ENCODE results near the gene ZNF217.
"Not testable (repeated sequence)": the region's sequence is repeated elsewhere in the genome, so short reads cannot be mapped to it uniquely, and the experiment has no call there.

ZNF217 gene

DNA sequence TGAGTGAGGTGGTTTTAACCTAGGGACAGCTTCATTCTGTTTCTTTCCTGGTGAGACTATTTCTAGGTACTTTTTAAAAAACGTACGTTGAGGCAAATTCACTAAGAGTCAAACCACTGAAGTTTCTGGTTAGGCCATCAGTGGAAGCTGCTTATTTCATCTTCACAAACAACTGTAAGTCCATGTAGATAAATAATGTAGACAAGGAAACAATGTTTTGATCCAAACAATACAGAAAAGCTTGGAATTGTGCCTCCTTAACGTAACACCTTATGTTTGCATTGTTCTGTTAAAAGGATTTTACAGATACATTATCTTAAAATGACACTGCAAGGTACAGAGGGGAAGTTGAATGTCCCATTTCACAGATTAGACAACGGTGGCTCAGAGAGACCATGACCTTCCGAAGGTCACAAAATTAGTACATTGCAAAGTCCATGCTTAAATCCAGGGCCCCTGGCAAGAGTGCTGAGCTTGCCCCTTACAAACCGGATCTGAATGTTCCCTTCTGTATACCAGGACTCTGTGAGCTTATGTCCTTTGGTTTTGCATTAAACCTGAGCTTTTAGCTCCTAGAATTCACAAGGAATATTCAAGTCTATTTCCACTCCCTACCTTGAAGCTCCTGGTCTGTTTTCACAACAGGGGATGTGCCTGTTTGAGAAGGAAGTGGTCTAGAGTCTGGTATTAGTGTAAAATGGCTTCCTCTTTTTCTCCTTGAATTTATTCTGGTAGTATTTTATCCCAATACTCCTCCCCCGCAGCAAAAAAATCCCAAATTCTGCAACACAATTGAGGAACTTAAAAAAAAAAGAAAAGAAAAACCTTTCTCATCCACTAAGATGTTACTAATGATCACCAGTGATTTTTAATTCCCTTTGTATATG lies 28.9 kb upstream of the ZNF217 start:
- in situ Hi-C loops (cut with HindIII; ENCODE audit: low sequenced_read_pairs), result no loop called here

DNA sequence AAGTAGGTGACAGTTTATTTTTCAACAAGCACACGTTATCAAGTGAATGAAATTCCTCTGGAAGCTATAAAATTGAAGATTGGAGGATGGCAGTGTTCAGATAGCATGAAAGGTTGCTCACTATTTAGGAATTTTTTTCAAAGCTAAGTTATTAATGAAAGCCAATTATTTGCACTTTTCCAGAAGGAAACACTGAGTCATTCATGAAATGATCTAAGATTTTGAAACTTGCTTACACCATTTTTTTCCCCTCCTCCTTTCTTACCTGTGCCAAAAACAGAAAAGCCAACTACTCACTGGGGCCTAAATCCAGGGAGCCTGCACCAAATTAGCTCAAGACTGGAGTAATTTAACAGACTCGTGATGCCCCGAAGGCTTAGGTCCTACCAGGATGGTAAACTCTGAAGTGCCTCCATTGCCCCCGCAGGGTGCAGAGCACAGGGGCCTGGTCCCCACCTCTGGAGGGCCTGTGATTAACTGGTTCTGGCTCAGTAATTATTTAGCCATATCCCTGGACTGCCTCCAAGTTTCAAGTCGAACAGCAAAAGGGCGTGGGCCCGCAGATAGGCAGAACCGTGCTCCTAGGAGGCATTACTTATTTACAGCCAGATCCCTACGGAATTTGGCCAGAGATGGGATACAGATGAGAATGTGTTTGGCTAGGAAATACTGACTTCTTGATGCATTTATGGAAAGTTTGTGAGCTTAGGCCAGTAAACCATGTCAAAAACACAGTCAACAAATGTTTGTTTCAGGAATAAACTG lies 28.0 kb upstream of the ZNF217 start:
- in situ Hi-C loops (cut with HindIII; ENCODE audit: low sequenced_read_pairs), result no loop called here

DNA sequence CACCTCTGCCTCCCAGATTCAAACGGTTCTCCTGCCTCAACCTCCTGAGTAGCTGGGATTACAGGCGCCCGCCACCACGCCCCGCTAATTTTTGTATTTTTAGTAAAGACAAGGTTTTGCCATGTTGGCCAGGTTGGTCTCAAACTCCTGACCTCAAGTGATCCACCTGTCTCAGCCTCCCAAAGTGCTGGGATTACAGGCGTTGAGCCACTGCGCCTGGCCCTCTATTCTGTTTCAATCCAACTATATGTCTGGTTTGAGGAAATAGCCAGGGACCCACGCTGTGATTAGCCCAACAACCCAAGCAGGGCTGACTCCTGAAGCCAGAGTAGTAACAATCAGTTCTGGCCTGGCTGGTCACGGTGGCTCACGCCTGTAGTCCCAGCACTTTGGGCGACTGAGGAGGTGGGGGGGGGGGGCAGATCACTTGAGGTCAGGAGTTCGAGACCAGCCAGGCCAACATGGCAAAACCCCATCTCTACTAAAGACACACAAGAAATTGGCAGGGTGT lies 24.9 kb upstream of the ZNF217 start:
- in situ Hi-C loops (cut with HindIII; ENCODE audit: low sequenced_read_pairs), result loop anchor here (10.0 kb wide), 2 partner anchors 56 to 156 kb away; no protein-coding TSS in a partner anchor

DNA sequence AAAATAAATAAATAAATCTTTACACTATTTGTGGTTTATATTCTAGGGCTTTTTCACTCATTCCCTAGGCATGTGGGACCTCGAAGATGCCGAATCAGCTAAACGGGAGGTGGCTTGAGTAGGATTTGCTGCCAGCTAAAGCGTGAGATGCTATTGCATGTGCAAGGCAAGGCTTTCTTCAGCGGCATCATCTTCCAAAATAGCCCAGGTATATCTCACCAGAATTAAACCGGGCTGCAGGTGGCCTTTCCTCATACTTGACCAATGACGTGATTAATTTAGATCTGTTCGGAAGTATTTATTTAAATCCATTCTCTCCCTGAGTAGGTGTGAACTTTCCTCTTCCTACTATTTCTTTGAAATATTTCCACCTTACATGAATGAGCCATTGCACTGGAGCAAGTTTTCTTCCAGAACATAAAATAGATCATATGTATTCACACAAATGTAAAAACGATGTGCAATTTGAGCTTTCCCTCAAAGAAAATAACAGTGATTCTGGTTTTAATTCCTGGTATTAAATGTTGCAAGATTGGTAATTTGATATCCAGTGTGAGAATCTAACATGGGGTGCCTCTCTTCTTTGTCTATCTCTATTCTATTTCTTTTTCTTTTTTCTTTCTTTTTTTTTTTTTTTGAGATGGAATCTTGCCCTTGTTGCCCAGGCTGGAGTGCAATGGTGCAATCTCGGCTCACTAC lies 24.3 kb upstream of the ZNF217 start:
- in situ Hi-C loops (cut with HindIII; ENCODE audit: low sequenced_read_pairs), result loop anchor here (10.0 kb wide), 2 partner anchors 57 to 157 kb away; no protein-coding TSS in a partner anchor

DNA sequence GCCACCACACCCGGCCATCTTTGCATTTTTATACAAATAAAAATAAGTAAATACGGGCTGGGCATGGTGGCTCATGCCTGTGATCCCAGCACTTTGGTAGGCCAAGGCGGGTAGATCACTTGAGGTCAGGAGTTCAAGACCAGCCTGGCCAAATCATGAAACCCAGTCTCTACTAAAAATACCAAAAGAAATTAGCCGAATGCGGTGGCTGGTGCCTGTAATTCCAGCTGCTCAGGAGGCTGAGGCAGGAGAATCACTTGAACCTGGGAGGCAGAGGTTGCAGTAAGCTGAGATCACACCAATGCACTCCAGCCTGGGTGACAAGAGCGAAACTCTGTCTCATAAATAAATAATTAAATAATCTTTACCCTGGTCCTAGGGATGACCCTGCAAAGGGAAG lies 22.9 kb upstream of the ZNF217 start:
- in situ Hi-C loops (cut with HindIII; ENCODE audit: low sequenced_read_pairs), result loop anchor here (10.0 kb wide), 2 partner anchors 58 to 158 kb away; no protein-coding TSS in a partner anchor

DNA sequence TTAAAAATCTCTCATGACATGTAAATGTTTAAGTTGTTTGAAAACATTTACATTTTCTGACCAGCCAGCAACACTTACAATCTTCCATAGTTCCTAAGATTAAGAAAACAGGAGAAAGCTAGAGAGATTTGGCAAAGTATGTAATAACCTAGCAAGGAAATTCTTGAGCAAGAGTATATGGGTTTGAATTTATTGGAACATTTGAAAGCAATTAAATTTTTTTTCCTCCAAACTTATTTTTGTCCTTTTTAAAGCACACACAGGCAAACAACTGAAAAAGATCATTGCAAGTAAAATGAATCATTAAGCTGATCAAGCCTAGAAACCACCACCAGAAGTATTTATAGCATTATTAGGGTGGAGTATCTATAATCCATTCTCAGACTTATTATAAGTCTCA lies 20.1 kb upstream of the ZNF217 start:
- in situ Hi-C loops (cut with HindIII; ENCODE audit: low sequenced_read_pairs), result loop anchor here (10.0 kb wide), 2 partner anchors 61 to 161 kb away; no protein-coding TSS in a partner anchor

DNA sequence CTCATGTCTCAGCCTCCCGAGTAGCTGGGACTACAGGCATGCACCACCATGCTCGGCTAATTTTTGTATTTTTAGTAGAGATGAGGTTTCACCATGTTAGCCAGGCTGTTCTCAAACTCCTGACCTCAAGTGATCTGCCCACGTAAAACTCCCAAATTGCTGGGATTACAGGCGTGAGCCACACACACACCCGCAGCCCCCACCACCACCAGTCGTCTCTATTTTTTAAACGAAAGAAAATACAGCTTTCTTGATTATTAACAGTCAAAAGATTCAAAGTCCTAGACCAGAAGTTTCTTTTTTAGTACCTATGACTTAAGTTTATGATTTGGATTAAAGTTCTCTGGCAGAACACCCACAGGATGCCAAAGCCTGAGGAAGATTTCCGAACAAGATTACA lies 18.6 kb upstream of the ZNF217 start:
- in situ Hi-C loops (cut with HindIII; ENCODE audit: low sequenced_read_pairs), result loop anchor here (10.0 kb wide), 2 partner anchors 63 to 163 kb away; no protein-coding TSS in a partner anchor

DNA sequence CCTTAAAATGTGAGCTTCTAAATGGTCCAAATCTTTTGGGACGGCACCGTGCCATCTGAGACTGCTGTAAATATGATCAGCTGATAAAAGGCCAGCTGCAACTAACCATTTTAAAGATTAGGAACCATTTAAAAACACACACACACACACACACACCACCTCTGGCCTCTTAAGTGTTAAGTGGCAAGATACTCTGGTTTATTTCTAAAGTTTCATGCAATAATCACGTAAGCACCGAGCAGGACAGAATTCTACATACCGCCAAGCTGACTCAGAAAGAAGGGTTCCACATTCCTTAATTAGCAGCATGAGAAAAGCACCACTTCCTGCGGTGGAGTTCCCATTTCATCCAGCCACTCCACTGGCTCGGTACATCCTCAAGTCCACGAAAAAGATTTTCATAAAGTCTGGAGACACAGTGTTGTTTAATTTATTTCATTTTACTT lies 17.8 kb upstream of the ZNF217 start:
- in situ Hi-C loops (cut with HindIII; ENCODE audit: low sequenced_read_pairs), result loop anchor here (10.0 kb wide), 2 partner anchors 63 to 163 kb away; no protein-coding TSS in a partner anchor

DNA sequence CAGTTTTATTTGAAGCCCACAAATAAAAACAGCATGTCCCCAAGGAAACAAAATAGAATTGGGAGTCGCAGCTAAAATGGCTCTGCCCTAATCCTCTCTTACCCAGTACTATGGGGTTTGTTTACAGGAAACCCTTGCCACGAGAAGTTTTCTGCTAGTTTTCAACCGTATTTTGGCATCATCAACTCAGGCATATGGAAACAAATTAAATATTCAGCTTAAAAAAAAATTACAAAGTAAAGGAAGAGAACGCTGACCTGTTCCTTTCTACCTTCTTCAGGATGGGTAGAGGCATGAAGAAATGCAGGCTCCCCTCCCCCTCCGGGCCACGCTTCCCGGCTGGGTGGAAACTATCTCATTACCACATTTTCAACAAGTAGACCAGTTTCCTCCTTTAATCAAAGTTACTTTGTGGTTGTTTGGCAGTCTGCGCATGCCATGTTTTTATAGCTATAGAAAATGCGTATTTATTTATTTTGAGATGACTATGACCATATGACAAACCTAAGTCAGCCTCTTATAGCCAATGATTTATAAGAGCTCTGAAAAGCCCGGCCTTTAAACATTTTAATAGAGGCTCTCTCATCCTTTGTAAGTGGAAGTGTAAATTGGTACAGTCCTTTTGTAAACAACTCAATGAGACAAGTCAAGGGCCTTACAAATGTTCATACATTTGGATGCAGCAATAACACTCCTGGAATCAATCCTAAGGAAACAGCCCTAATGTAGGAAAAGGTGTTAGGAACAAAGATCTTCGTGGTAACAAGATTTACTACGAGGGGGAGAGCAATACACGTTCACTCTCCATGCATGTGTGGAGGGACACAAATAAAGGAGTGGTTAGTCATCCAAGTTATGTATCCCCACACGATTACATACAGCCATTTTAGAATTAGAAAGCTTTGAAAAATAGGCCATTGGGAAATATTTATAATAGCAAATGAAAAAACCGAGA lies 16.1 kb upstream of the ZNF217 start:
- in situ Hi-C loops (cut with HindIII; ENCODE audit: low sequenced_read_pairs), result loop anchor here (10.0 kb wide), 2 partner anchors 65 to 165 kb away; no protein-coding TSS in a partner anchor

DNA sequence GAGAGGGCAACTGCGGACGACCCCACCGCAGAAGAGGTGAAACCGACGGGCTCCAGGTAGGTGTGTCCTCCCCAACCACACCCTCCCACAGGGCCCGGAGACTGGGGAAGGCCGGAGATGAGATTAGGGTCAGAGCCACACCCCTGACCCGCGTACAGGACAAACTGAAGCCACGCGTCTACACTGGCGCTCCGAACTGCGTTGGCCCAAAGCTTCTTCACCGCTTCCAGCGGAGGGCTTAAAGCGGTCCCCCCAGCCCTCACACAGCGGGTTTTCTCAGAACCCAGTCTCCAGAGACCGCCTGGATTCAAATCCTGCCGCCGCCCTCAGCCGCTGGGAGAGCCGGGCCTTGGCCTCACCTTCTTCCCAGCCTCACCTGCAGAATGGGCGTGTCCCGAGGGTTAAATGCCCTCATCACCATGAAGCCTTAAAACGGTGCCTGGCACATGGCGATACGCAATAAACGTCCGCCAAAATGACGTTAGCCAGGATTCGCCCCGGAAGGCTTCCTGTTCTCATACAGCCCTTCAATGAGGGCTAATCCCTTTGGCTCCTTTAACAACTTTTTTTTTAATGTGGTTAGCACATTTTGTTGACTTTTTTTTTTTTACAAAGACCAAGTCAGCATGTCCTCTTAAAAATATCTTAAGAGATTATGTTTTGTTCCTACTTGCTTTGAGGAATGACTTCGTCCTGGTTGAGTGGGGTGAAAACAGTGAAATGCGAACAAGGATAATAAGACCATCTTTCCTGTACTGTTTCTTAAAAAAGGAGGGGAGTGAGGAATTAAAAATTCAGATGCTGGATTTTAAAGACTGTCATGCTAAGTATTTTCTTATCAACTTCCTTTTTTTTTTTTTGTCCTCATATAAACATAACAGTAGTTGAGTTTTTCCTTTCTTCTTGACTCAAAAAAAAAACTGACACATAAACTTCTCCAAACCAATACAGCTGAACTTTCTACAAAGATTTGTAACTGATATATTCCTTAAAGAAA lies 15.1 kb upstream of the ZNF217 start:
- in situ Hi-C loops (cut with HindIII; ENCODE audit: low sequenced_read_pairs), result no loop called here

DNA sequence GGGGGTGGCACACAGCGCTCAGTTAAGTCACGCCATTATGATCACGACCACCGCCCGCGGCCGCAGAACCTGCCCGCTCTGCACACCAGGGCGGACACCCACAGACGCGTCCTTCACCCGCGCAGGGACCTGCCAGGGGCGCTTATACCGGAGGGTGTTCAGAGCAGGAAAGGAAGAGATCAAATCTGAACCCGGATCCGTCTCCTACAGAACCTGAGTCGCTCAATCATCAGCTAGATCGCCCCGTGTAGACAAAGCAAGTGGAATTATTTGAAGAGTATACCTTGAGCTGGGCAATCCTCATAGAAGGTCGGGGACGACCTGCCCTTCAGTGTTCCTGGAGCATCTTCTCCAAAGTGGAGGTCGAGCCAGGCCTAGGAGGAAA lies 14.4 kb upstream of the ZNF217 start:
- in situ Hi-C loops (cut with HindIII; ENCODE audit: low sequenced_read_pairs), result no loop called here

DNA sequence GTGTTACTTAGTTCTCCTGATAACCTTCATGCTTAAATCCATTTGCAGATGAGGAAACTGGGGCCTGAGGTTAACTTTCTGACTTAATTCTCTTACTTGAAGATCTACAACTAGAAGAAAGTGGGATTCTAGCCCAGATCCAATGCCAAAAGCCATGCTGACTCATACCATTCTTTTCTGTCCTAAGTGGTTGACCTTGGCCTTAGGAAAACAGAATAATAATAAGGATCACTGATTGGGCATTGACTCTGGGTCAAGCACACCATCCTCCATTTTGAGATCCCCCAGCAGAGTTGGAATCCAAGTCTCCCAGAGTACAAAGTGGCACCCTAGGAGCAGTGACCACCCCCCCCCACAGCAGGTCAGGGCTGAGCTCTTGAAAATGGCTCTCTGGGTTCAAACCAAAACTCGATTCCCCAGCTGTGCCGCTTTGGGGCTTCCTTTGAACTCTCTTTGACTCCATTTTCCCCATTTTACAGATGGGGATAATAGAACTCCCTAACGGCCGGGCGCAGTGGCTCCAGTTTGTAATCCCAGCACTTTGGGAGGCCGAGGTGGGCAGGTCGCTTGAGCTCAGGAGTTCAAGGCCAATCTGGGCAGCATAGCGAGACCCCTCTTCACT lies 12.8 kb upstream of the ZNF217 start:
- in situ Hi-C loops (cut with HindIII; ENCODE audit: low sequenced_read_pairs), result no loop called here

DNA sequence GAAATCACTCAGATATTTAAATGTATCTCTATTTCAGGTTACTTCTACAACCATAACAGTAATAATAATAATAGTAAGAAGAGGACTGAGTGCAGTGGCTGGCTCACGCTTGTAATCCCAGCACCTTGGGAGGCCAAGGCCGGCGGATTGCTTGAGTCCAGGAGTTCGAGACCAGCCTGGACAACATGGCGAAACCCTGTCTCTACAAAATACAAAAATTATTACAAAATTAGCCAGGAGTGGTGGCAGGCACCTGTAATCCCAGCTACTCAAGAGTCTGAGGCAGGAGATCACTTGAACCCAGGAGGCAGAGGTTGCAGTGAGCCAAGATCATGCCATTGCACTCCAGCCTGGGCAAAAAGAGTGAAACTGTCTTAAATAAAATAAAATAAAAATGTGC lies 11.8 kb upstream of the ZNF217 start:
- in situ Hi-C loops (cut with HindIII; ENCODE audit: low sequenced_read_pairs), result not testable (repeated sequence)

DNA sequence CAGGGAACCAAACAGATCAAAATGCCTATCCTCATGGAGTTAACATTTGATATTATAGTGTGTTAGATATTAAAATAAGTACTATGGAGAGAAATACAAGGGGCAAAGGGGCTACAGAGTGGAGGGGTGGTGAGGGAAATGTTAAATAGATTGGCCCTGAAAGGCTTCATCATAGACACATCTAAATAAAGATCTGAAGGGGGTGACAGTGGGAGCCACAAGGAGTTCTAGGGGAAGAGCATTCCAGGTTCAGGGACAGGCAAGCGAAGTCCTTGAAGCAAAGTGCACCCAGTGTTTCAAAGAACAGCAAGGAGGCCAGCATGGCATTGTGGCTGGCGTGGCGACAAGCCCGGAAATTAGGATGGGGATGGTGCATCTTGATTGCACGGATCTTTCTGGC lies 11.2 kb upstream of the ZNF217 start:
- in situ Hi-C loops (cut with HindIII; ENCODE audit: low sequenced_read_pairs), result not testable (repeated sequence)

DNA sequence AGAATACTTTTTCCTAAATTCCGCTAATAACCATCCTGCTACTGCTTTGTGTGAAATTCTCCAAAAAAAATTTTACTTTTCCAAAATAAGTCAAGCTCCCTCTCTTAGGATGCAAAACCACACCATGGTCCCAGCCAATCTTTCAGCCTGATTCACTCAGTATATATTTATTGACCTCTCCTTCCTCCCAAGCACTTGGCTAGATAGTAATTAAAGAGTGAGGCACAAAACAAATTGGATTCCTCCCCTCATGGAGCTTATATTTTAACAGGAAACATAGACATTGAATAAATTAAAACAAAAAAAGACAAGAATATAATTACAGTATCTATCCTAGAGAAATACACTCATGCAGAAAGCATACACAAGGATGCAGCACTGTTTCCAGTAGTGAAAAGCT lies 9.0 kb upstream of the ZNF217 start:
- in situ Hi-C loops (cut with HindIII; ENCODE audit: low sequenced_read_pairs), result no loop called here

DNA sequence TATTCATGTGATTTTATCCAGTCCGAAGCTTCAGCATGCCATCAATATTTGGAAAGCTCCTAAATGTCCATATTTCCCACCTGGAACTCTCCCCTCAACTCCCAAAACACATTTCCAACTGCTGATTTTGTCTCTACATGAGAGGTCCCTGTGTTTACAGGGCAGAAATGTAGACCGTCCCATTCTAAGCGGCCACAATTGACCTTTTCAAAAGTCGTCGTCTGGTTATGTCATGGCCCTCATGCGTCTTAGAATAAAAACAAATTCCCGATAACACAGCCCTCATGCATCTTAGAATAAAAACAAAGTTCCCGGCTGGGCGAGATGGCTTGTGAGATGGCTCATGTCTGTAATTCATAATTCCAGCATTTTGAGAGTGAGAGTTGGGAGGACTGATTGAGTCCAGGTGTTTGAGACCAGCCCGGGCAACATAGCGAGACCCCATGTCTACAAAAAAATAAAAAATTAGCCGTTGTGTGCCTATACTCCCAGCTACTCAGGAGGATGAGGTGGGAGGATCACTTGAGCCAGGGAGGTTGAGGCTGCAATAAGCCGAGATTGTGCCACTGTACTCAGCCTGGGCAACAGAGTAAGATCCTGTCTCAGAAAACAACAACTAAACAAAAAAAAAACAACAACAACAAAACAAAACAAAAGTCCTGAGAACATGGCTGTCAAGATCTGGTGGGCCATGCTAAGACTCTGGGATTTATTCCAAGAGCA lies 6.4 kb upstream of the ZNF217 start:
- in situ Hi-C loops (cut with HindIII; ENCODE audit: low sequenced_read_pairs), result loop anchor here (5.0 kb wide), 1 partner anchor 92 kb away; no protein-coding TSS in a partner anchor

DNA sequence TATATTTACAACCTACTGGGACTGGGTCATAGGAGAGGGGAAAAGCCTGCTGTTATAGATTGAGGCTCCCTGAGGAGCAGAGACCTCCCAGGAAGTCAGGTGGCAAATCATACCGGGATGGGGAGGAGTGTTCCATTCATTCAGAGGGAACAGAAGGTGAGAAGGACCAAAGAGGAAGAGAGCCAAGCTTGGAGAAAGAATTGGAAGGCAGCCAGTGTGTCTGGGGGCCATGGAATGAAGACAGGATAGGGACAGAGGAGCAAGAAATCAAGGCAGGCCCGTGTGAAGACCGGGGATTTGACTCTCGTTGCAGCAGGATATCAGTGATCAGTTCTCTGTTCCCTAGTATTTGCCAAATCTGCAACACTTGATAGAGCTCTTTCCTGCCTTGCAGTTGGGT lies 5.7 kb upstream of the ZNF217 start:
- in situ Hi-C loops (cut with HindIII; ENCODE audit: low sequenced_read_pairs), result loop anchor here (5.0 kb wide), 1 partner anchor 93 kb away; no protein-coding TSS in a partner anchor
